C4-2B (cell line): ENCODE data around the gene ARHGAP21.

ENCODE experiments used
- H3K27ac ChIP-seq: fragments of 450-650 bp; 2 replicates; pipeline ENCODE4 v1.5.1; 2017
- ZFX ChIP-seq: fragments of 450-650 bp; IDR thresholded peaks from 2 replicates; pipeline ENCODE4 v1.6.1; 2017
- TF ChIP-seq, protein P1 (sequence below): fragments of 450-650 bp; conservative IDR thresholded peaks from 2 replicates; pipeline ENCODE4 v1.5.1; 2017; ENCODE audit warnings: mild to moderate bottlenecking

The ARHGAP21 gene

DNA sequence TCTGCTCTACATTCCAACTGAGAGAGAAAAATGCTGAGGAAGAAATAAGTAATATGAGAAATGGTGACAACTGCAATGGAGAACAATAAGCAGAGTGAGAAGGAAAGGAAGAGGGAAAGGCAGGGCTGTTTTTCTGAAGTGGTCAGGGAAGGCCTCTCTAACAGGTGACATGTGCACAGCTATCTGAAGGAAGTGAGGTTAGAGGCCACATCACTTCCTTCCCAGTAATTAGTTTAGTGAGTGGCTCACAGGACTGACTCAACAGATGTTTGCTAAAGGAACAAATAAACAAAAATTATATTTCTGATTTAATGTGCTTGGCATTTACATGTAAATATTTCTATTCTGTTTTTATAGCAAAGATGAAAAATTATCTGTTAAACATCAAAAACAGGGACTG is 77.9 kb downstream of the ARHGAP21 start:
- TF ChIP-seq, protein P1, sequence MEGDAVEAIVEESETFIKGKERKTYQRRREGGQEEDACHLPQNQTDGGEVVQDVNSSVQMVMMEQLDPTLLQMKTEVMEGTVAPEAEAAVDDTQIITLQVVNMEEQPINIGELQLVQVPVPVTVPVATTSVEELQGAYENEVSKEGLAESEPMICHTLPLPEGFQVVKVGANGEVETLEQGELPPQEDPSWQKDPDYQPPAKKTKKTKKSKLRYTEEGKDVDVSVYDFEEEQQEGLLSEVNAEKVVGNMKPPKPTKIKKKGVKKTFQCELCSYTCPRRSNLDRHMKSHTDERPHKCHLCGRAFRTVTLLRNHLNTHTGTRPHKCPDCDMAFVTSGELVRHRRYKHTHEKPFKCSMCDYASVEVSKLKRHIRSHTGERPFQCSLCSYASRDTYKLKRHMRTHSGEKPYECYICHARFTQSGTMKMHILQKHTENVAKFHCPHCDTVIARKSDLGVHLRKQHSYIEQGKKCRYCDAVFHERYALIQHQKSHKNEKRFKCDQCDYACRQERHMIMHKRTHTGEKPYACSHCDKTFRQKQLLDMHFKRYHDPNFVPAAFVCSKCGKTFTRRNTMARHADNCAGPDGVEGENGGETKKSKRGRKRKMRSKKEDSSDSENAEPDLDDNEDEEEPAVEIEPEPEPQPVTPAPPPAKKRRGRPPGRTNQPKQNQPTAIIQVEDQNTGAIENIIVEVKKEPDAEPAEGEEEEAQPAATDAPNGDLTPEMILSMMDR = no peak
- TF ChIP-seq ZFX = no peak
- H3K27ac ChIP-seq = no peak overlapping the region

DNA sequence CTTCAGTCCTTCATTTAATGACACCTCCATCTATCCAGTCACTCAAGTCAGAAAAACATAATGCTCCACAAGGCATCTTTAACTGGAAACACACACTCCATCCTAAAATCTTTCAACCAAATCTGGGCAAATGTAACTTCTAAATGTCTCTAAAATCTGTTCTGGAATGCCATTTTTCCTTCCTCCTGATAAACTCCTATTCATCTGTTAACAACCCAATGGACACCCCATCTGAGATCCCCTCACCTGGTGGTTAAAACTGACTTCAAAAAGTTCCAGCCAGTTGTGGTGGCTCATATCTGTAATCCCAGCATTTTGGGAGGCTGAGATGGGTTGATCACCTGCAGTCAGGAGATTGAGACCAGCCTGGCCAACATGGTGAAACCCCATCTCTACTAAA is 78.7 kb downstream of the ARHGAP21 start:
- H3K27ac ChIP-seq = no peak overlapping the region
- TF ChIP-seq ZFX = no peak
- TF ChIP-seq, protein P1 = no peak

DNA sequence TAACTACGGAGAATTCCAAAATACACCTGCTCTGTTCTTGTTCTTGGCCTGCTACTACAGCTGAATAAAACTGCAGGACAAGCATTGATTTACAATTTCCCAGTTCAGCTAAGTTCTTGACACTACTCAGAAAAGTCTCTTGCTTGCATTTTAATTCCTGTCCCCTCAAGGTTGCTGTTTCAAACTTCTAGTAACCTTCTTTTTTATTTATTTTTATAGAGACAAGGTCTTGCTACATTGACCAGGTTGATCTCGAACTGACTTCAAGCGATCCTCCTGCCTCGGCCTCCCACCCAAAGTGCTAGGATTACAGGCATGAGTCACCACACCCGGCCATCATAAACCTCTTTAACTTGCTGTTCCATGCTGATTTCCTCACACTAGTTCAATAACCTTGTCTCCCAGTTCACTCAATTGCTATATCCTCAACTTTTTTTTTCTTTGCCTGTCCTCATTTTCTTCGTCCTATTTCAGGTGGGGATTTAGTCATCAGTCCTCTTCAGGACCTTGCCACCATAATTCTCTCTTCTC is 79.9 kb downstream of the ARHGAP21 start:
- TF ChIP-seq, protein P1 = no peak
- TF ChIP-seq ZFX = no peak
- H3K27ac ChIP-seq = no peak overlapping the region

DNA sequence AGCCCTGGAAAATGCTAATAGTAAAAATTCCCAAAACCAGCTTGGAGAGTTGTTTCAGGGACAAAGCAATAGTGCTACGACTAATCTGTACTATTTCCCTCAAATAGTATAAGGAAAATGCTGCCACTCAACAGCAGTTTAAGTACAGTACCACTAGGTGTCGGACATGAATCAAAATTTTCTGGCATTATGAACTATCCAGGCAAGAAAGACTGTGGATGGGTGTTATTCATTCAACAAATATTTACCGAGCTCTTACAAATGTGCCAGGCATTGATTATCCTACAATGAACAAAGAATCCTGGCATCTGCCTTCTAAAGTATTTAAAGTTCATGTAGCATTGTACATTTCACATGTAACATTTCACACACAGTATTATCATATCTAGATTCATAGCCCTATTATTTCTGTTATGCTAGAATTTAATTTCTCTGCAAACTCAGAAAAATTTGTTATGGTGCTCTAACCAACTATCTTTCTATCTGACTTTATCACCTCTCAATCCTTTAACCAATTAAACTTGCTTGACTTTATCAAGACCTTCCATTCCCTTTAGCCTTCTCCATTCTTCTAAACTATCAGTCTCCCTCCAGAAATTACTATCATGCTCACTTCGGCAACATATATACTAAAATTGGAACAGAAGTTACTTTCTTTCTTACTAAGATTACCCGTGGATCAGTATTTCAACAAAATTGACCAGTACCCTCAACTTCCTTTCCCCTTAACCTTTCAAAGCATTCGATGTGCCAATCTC is 80.6 kb downstream of the ARHGAP21 start:
- no peak overlapping the region for H3K27ac ChIP-seq
- TF ChIP-seq, protein P1 = peak; percentile 90
- no peak for TF ChIP-seq ZFX

DNA sequence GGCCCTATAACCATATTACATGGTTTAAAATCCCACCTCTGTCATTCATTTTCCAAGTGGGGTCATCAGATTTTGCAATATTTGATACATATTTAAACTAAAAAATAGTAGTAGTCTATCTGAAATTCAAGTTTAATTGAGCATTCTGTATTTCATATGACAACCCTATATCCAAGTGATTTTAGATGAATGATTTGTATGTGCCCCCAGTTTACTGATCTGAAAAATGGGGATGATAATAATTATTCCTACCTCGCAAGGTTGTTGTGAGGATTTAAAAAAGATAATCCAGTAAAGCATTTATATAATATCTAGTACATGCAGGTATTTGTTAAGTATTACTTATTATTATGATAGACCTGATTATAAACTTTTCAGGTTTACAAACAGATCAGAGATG is 84.6 kb downstream of the ARHGAP21 start:
- TF ChIP-seq ZFX = no peak
- TF ChIP-seq, protein P1 = no peak
- no peak overlapping the region for H3K27ac ChIP-seq

DNA sequence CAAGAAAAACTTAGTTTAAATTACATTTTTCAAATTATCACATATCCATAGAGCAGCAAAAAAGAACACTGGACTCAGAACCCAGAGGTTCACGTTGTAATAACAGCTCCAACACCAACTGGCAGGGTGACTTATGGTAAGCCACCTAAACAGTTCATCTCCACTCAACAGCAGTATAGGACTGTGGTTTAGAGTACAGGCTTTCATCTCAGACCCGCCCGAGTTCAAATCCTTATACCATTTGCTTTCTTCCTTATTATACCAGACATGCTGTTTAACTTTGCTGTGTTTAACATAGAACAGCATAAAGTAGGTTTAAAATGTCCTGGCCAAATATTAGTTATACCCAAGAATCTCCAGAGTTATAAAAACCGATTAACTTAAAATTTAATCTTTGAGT is 97.9 kb downstream of the ARHGAP21 start:
- TF ChIP-seq, protein P1 = no peak
- TF ChIP-seq ZFX = no peak
- no peak overlapping the region for H3K27ac ChIP-seq

DNA sequence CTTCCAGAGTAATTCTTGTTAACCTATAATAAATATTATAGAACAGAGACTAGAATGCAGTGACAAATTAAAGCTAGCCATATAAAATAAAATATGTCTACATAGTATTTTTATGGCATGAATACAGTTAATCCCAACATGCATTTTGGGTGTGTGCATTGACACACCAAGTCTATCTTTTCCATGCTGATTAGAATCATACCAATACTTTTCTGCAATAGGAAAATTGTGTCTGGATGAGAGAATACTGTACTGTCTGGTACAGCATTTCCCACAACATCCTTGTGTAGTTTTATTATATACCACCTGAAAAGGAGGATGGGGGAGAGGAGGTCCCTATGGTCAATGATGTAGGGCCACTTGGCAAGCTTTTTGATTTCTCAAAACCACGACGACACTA is 100.3 kb downstream of the ARHGAP21 start:
- H3K27ac ChIP-seq = no peak overlapping the region
- TF ChIP-seq, protein P1 = no peak
- TF ChIP-seq ZFX = no peak
